Transverse colon (tissue), 3 donors: Measurements from ENCODE around the gene COL3A1.

Experiments used
- CTCF ChIP-seq, 5 experiments: fragments of 200-600 bp in 3 of 5; fragments of 450-650 bp in 2 of 5; sonication (generic) in 3 of 5; IDR thresholded peaks; 1 replicate in 2 of 5; 2 replicates in 3 of 5; pipeline ENCODE4 v1.5.1; 2016 to 2017; ENCODE audit warnings: antibody characterized with exemption in 5 of 5, inconsistent platforms in 3 of 5, mild to moderate bottlenecking in 2 of 5, moderate library complexity in 1 of 5
- POLR2A ChIP-seq: fragments of 450-650 bp; IDR thresholded peaks from one replicate; pipeline ENCODE4 v1.6.1; 2016; ENCODE audit warnings: antibody characterized with exemption, mild to moderate bottlenecking, moderate library complexity

- TF ChIP-seq CTCF (IDR thresholded peaks at IDR 0.05) (no peak), POLR2A (no peak)
Observed at GRCh38 chr2:188952901-188953300, 21.3 kb upstream of the COL3A1 start.
